Measurements from ENCODE around the gene CUEDC2.
A peak's percentile ranks its signal among the peaks of the same experiment; 100 is the strongest.

Gene CUEDC2

DNA sequence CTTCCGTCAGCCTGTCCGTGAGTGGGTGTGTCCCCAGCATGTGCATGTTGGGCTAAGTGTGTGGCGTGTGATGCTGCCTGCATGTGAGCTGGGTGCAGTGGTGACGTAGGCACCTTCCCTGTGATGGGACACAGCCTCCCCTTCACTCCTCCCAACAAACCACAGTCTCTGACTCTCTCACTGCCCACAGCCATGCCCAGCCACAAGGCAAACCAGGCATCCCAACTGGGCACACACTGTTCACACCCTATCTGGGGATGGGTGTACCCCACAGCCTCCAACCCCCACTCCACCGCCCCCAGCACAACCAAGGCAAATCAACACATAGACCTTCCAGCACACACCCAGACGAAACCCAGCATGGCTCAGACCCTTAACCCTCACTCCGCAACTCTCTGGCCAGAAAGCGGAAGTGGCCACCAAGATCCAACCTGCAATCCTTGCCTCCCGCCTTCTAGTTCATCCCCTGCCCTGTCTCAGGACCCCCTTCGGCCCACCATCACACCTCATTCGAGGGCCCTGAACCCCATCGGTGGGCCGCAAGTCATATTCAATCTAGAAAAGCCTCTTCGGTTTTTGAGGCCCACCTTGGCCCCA is 24.1 kb downstream of the CUEDC2 start:
- DNase-seq: no peak

DNA sequence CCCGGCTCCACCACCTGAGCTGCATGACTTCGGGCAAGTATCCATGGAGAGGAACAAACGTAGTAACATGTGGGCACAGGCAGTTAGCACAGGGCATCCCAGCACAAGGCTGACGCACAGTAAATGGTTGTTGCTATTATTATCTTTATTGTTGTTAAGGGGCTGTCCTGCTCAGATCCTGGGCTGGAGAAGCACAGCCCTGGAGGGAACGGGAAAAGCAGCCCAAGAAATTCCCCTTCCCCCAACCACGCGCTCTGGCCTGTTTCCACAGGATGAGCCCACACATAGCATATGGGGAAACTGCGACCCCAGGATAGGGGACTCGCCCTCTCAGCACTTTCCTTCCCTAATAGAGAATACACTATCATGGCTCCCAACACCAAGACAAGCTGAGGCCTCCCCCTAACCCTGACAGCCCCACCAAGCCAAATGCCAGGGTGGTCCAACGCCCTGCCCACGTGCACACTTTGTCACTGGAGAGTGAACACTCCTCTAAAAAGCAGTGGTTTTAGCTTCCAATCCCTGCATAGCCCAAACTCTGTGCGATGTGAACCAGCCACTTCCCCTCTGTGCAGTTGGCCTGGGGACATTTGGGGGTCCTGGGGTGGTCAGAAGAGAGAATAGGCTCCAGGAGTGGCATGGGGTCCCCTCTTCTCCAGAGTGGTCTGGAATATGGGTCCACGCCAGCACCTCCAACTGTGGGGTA is 24.8 kb downstream of the CUEDC2 start:
- no peak for DNase-seq

DNA sequence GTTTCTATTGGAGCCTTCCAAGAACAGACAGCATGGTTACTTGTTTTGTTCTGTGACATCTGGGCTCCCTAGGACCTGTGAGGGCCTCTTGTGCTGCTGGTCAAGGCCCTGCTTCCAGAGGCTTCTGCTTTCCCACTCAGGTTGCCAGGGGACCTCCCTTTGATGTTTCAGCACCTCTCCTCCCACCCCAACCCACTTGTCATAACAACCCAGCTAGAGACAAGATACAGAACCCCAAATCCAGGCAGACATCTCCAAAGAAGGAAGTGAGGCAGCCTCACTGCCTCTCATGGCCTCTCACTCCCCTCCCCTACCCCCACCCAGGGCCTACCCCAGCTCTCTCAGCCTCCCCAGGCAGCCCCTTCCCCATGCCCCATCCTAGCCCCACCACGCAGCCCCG is 25.6 kb downstream of the CUEDC2 start:
- no peak for DNase-seq

DNA sequence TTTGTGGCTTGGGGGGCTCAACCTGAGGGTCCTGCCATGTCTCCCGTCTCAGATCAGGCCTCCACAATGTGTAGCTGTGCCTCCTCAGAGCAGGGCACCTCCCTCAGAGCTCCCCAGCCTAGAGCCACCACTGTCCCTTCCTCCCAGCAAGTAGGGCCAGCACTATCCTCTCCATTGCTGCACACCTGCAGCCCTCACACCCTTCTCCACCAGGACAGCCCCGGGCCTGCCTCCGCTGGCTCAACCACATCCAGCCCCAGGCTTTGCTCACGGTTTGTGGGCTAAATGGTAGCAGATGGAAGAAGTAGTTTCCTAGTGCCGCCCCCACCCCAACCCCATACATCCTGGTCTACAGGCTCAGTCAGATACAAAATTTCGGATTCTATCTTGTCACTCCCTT is 26.7 kb downstream of the CUEDC2 start:
- no peak for DNase-seq

DNA sequence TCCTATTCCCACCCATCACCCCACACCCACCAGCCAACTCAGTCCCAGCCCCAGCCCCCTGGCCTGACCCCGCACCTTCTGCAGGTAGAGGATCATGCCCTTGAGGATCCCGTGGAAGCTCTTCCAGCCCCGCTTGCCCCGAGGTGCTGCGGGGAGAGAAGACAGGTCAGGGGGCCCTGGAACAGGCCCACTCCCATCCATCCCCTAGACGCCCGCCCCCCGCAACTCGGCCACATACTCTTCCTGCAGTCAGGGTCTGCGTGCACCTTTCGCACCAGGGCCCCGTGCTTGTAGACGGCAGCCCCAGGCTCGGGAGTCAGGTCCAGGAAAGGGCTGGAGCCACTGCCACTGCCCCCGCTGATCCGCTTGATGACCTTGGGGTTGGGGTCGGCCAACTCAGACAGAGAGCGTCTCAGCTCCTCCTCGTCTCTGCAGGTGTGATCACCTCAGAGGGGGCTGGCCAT is 27.2 kb downstream of the CUEDC2 start:
- no peak for DNase-seq

DNA sequence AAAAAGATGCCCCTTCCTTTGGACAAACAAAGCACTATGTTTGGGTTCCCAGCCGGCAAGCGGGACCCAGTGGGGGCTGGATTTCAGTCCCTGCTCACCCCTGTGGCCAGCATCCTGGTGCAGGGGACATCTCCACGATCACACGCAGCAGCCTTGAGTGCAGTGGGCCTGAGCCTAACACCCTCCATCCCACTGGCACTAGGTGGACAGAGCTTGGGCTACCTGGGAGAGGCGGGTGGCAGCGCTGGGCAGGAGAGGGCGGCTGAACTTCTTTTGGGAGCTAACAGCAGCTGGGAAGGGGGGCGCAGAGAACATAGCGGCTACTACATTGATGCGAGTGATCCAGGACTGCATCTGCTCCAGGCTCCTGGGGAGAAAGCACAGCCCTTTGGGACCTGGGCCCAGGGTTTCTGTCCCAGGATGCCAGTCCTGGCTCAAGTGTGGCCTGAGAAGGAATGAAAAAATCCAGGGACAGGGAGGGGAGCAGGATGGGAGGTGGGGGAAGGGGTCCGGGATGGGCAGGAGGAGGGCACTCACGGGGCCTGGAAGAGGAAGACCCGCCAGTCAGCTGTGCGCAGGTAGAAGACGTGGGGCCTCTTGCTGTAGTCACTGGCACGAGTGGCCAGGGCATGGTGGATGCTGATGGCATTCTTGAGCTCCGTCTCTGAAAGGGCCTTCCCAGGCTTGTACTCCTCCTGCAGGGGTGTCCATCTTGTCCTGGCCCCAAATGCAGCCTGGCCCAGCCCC is 27.8 kb downstream of the CUEDC2 start:
- DNase-seq: no peak

DNA sequence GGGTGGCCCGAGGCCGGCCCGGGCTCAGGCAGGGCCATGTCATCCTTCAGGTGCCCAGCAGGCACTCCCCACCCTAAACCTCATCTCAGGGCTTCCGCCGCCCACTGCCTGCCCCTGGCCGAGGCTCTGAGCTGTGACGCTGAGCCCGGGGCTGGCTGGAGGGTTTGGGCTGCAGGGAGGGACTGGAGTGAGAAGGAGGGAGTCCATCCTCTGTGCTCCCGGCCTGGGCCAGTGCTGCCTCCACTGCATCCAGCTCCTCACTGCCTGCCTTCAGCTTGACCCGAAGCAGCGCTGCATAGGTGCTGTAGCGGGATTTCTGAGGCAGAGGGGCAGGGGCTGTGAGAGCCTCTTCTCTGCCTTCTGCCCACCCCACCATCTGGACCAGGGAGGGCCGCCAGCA is 29.3 kb downstream of the CUEDC2 start:
- DNase-seq: no peak

DNA sequence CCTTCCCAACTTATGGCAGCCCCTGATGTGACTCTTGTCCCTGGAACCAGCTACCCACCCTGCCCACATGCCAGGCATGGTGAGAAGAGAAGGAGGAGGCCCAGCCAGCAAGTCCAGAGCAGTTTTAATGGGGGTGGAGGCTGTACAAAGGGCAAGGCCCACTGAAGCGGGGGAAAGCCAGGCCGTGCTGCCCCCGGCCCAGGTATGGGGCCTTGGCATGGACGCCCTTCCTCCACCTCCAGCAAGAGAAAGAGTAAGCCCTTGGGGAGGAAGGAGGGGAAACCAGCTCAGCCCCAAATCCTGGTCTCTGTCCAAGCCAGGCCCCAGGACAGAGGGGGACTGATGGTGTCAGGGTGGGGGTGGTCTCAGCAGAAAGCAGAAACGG is 29.9 kb downstream of the CUEDC2 start:
- no peak for DNase-seq

DNA sequence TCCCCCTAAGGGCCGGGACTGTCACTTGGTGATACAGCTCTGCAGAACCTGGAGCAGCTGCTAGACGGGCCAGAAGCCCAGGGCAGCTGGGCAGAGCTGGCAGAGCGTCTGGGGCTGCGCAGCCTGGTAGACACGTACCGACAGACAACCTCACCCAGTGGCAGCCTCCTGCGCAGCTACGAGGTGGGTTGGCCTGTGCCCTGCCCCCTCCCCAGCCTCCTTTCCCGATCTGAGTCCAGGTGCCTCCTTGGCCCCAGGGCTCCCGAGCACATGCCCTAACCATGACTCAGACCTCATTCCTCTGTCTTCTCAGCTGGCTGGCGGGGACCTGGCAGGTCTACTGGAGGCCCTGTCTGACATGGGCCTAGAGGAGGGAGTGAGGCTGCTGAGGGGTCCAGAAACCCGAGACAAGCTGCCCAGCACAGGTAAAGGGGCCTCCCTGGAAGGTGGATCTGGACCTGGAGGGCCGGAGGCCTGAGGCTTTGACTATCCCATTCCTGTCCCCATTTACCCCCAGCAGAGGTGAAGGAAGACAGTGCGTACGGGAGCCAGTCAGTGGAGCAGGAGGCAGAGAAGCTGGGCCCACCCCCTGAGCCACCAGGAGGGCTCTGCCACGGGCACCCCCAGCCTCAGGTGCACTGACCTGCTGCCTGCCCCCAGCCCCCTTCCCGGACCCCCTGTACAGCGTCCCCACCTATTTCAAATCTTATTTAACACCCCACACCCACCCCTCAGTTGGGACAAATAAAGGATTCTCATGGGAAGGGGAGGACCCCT is 30.5 kb downstream of the CUEDC2 start:
- DNase-seq: no peak

DNA sequence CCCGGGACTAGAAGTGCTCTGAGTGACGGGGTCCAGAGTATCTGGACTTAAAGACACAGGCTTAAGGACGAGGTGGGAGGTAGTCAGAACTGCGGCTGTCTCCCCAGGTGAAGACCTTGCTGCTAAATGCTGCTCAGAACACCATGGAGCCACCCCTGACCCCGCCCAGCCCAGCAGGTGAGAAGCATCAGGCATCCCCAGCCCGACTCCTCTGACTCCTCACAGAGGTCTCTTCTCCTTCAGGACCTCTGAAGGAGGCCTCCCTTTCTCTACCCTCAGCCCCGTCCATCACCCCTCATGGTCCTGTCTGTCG is 31.1 kb downstream of the CUEDC2 start:
- no peak for DNase-seq

DNA sequence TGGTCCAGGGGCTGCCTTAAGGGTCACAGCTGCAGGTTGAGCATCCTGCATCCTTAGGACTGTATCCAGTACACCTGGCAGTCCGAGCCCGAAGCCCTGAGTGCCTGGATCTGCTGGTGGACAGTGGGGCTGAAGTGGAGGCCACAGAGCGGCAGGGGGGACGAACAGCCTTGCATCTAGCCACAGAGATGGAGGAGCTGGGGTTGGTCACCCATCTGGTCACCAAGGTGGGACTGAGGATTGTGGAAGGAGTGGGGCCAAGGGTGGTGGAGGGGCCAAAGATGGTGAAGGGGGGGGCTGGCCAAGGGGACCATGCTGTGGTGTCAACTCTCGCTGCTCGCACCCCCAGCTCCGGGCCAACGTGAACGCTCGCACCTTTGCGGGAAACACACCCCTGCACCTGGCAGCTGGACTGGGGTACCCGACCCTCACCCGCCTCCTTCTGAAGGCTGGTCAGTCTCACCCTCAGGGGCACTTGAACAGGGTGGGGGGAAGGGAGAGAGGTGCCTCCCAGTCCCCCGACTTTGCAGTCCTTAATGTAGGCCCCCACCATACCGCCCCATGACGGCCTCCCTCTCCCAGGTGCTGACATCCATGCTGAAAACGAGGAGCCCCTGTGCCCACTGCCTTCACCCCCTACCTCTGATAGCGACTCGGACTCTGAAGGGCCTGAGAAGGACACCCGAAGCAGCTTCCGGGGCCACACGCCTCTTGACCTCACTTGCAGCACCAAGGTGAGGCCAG is 31.6 kb downstream of the CUEDC2 start:
- DNase-seq: no peak

DNA sequence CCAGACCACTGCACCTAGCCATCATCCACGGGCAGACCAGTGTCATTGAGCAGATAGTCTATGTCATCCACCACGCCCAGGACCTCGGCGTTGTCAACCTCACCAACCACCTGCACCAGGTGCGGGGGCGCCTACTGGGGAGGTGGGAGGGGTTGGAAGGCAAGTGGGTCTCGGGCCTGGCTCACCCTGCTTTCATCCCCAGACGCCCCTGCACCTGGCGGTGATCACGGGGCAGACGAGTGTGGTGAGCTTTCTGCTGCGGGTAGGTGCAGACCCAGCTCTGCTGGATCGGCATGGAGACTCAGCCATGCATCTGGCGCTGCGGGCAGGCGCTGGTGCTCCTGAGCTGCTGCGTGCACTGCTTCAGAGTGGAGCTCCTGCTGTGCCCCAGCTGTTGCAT is 32.3 kb downstream of the CUEDC2 start:
- DNase-seq: no peak

DNA sequence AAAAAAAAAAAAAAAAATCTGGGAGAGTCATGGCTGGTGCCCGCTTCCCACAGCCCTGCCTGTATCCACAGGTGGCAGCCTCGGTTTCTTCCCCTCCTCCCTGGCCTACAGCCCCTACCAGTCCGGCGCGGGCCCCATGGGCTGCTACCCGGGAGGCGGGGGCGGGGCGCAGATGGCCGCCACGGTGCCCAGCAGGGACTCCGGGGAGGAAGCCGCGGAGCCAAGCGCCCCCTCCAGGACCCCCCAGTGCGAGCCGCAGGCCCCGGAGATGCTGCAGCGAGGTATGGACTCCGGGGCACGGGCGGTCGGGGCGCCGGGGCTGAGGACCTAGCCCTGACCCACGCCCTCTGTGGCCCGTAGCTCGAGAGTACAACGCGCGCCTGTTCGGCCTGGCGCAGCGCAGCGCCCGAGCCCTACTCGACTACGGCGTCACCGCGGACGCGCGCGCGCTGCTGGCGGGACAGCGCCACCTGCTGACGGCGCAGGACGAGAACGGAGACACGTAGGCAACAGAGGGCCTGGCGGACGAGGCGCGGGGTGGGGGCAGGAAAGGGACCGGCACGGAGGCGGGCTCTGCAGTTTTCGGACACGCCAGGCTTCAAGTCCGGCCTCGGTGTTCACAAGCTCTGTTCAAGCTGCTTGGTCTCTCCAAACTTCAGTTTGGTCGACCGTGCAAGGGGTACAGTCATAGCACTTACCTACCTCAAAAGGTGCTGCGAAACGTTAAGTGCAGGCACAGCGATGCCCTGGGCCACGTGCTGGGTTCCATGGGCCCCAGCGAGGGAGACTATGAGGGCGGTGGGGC is 33.0 kb downstream of the CUEDC2 start:
- DNase-seq: peak; percentile 75

DNA sequence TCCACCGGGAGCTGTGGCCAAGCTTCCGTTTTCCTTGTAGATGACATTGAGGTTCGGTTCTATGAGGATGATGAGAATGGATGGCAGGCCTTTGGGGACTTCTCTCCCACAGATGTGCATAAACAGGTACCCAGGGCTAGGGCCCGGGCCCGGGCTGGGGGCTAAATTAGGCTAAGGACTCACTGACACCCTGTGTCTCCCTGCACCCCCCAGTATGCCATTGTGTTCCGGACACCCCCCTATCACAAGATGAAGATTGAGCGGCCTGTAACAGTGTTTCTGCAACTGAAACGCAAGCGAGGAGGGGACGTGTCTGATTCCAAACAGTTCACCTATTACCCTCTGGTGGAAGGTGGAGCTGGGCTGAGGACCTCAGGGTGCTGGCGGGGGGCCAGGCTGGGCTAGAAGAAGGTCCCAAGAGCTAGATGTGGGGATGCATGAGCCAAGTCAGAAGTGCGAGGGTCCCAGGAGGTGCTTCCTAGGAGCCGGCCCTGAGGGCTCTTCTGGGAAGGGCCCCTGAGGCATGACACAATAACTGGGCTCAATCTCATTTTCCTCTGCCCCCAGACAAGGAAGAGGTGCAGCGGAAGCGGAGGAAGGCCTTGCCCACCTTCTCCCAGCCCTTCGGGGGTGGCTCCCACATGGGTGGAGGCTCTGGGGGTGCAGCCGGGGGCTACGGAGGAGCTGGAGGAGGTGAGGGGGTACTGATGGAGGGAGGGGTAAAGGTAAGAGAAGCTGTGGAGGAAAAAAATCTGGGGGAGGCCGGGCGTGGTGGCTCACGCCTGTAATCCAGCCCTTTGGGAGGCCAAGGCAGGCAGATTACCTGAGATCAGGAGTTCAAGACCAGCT is 34.0 kb downstream of the CUEDC2 start:
- DNase-seq: no peak

DNA sequence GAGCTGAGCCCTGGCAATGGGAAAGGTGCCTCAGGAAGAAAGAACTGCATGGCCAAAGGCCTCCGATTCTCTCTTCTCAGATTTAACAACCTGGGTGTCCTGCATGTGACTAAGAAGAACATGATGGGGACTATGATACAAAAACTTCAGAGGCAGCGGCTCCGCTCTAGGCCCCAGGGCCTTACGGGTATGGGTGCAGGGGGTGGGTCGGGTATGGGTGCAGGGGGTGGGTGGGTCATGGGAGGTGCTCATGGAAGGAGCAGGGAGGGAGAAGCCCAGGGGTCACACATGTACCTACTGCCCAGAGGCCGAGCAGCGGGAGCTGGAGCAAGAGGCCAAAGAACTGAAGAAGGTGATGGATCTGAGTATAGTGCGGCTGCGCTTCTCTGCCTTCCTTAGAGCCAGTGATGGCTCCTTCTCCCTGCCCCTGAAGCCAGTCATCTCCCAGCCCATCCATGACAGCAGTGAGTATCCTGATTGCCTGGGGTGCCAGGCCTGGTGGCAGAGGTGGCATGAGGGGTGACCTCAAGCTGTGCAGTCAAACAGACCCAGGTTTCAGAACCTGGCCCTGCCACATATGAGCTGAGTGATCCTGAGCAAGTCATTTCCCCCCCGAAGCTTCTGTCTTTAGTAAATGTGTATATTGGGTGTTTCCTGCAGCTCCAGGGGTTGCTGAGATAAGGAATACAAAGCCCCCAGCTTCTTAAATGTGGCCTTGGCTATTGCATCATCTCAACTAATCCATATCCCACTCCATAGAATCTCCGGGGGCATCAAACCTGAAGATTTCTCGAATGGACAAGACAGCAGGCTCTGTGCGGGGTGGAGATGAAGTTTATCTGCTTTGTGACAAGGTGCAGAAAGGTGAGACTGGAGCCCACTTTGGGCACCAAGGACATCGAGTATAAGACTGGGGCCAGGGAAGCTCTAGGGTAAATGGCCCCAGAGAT is 34.9 kb downstream of the CUEDC2 start:
- no peak for DNase-seq

DNA sequence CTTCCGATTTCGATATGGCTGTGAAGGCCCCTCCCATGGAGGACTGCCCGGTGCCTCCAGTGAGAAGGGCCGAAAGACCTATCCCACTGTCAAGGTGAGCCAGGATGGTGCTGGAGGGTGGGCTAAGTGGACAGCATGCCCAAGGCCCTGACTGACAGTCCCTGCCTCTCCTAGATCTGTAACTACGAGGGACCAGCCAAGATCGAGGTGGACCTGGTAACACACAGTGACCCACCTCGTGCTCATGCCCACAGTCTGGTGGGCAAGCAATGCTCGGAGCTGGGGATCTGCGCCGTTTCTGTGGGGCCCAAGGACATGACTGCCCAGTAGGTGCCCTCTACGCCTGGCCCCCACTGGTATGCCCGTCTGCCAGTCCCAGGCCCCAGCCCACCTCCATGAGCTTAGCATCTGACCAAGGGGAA is 35.6 kb downstream of the CUEDC2 start:
- no peak for DNase-seq

DNA sequence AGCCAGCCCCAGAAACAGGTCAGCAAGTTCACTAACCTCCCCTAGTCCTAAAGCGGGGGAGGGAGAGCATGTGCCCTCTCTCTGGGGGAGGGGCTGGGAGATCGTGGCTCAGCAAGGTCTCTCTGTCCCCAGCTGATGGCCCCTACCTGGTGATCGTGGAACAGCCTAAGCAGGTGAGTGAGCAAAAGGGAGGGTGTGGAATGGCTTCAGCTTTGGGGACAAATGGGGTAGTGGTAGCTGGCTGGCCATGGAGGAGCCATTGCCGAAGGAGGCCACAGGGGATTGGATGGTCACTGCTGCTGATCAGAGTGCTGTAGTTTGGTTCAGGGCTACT is 36.1 kb downstream of the CUEDC2 start:
- no peak for DNase-seq

DNA sequence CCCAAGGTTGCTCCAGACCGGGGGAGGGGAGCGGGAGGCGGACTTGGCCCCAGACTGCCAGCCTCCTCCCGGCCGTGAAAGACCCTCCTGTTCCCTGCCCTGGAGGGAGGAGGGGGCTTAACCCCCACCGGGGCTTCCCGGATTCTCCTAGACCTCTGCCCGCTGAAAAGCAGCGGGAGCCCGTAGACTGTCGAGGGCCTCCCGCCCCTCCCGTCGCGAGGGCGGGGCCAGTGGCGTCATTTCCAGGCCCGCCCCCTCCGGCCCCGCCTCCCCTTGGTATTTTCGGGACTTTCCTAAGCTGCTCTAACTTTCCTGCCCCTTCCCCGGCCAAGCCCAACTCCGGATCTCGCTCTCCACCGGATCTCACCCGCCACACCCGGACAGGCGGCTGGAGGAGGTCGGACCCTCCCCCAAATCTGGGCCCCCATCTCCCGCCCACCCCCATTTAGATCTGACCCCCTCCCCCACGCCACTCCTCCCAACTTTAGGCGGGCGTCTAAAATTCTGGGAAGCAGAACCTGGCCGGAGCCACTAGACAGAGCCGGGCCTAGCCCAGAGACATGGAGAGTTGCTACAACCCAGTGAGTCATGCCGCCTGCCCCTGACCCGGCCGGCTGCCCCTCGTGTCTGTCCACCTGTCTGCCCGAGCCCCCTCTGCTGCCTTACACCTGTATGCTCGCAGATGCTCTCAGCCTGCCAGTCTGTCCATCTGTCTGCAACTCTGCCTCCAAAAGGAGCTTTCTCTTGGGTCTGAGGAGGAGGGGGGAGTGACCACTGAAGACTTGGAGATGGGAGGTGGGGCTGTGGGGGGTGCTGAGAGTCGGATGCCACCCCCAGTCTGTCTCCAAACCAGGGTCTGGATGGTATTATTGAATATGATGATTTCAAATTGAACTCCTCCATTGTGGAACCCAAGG is 36.7 kb downstream of the CUEDC2 start, which contains the start of gene NFKB2:
Gene NFKB2, plus strand, starts transcription at position 306 of the 917 bp plus-strand sequence. Its CDS starts 255 bp downstream, at position 561.
- DNase-seq: no peak
